GM12892 (cell line): ENCODE data around the gene ARHGEF33.

Experiments
- POLR2A ChIP-seq: IDR thresholded peaks from 2 replicates; pipeline ENCODE4 v1.6.1; 2011; ENCODE audit warnings: low read depth, low read length, control low read depth
- POLR2AphosphoS5 ChIP-seq: IDR thresholded peaks from 2 replicates; pipeline ENCODE4 v1.6.1; 2011; ENCODE audit warnings: low read depth, low read length, control low read depth
- TAF1 ChIP-seq: IDR thresholded peaks from 2 replicates; pipeline ENCODE4 v1.6.1; 2011; ENCODE audit warnings: low read depth, mild to moderate bottlenecking, control low read depth, low read length, borderline replicate concordance

- TF ChIP-seq TAF1 (no peak), POLR2A (no peak), POLR2AphosphoS5 (no peak)
Observed at GRCh38 chr2:38957972-38958371, 68.3 kb downstream of the ARHGEF33 start.
